Cardiac fibroblast (primary cell): ENCODE results near the gene DNAJC13.
"Not testable (repeated sequence)": the region's sequence is repeated elsewhere in the genome, so short reads cannot be mapped to it uniquely, and the experiment has no call there.

Source experiments
- DNase-seq, 2 donors: peaks; one replicate each; pipeline versions ENCODE4 v3.0.0 to v3.0.0-alpha.2; 2010; ENCODE audit warnings: low read depth in 2 of 2
- H3K4me3 ChIP-seq, 2 donors: replicated peaks in 1 of 2; 1 replicate in 1 of 2; 2 replicates in 1 of 2; pipeline ENCODE4 v1.5.1; 2011; ENCODE audit warnings: low read depth in 2 of 2, low read length in 2 of 2, mild to moderate bottlenecking in 2 of 2, moderate library complexity in 1 of 2
- TF ChIP-seq, protein P1 (sequence below): IDR thresholded peaks from one replicate; pipeline ENCODE4 v1.5.1; 2011; ENCODE audit warnings: low read depth, mild to moderate bottlenecking, low read length, inconsistent platforms

Gene DNAJC13, protein sequence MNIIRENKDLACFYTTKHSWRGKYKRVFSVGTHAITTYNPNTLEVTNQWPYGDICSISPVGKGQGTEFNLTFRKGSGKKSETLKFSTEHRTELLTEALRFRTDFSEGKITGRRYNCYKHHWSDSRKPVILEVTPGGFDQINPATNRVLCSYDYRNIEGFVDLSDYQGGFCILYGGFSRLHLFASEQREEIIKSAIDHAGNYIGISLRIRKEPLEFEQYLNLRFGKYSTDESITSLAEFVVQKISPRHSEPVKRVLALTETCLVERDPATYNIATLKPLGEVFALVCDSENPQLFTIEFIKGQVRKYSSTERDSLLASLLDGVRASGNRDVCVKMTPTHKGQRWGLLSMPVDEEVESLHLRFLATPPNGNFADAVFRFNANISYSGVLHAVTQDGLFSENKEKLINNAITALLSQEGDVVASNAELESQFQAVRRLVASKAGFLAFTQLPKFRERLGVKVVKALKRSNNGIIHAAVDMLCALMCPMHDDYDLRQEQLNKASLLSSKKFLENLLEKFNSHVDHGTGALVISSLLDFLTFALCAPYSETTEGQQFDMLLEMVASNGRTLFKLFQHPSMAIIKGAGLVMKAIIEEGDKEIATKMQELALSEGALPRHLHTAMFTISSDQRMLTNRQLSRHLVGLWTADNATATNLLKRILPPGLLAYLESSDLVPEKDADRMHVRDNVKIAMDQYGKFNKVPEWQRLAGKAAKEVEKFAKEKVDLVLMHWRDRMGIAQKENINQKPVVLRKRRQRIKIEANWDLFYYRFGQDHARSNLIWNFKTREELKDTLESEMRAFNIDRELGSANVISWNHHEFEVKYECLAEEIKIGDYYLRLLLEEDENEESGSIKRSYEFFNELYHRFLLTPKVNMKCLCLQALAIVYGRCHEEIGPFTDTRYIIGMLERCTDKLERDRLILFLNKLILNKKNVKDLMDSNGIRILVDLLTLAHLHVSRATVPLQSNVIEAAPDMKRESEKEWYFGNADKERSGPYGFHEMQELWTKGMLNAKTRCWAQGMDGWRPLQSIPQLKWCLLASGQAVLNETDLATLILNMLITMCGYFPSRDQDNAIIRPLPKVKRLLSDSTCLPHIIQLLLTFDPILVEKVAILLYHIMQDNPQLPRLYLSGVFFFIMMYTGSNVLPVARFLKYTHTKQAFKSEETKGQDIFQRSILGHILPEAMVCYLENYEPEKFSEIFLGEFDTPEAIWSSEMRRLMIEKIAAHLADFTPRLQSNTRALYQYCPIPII (N-terminal part only)

DNA sequence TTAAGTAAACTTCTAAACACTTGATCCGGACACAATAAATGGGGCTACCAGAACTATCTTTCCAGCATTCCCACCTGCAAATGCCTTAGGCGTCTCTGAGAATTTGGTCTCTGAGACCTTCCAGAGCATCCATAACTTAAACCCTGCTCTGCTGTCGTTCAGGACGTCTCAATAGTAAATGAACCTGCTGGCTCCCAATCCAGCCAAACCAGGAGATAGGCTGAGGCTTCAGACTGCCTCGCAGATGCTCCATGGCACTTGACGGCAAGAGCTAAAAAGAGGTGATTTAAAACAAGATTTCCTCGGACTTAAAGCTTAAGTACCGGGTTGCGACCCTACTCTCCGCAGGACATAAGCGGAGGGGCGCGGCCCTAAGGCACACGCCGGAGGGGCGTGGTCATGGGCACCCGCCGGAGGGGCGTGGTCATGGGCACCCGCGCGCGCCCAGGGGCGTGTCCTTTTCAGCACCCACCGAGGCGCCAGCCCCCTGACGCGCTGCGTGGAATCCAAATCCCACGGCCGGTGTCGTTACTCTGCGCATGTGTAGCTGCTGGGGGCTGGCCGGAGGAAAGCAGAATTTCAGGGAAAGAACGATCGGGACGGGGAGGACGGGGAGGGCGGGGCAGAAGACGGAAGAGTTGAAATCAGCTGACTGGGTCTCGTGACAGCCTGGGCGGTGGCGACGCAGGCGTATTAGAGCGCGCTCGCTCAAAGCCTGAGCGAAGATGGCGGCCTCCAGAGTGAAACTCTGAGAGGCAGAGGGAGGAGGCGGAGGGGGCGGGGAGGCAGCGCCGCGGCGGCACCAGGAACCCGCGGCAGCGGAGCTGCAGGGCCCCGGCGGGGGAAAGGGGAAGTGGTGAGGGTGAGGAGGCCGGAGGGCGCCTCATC lies at the start of gene DNAJC13:
DNAJC13 (plus strand) TSS at position 696 of the 888 bp plus-strand sequence. CDS start 17,049 bp downstream, outside the sequence.
- peak within 1 kb of the TSS; percentile 68 to 74 for H3K4me3 ChIP-seq
- TF ChIP-seq, protein P1, sequence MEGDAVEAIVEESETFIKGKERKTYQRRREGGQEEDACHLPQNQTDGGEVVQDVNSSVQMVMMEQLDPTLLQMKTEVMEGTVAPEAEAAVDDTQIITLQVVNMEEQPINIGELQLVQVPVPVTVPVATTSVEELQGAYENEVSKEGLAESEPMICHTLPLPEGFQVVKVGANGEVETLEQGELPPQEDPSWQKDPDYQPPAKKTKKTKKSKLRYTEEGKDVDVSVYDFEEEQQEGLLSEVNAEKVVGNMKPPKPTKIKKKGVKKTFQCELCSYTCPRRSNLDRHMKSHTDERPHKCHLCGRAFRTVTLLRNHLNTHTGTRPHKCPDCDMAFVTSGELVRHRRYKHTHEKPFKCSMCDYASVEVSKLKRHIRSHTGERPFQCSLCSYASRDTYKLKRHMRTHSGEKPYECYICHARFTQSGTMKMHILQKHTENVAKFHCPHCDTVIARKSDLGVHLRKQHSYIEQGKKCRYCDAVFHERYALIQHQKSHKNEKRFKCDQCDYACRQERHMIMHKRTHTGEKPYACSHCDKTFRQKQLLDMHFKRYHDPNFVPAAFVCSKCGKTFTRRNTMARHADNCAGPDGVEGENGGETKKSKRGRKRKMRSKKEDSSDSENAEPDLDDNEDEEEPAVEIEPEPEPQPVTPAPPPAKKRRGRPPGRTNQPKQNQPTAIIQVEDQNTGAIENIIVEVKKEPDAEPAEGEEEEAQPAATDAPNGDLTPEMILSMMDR: no peak
- peak; percentile 95 to 97 for DNase-seq

DNA sequence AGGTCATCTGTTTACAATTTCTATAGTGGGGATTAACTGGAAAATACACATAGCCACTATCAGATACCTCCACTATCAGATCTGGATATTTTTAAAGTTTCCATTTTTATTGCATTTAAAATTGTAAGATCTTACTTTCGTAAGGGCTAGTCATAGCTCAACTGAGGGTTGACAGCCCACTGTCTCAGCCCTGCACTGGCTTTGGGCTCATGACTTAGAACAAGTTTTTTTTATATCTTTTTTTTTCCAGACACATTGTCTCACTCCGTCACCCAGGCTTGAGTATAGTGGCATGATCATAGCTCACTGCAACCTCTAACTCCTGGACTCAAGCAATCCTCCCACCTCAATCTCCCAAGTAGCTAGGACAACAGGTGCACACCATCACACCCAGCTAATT lies 48.8 kb upstream of the DNAJC13 start:
- no peak for DNase-seq
- TF ChIP-seq, protein P1: no peak
- H3K4me3 ChIP-seq: no peak overlapping the region

GRCh38 chr3:132368962-132369361 lies 48.3 kb upstream of the DNAJC13 start:
- no peak for DNase-seq
- H3K4me3 ChIP-seq: no peak overlapping the region

GRCh38 chr3:132376945-132377354 lies 40.4 kb upstream of the DNAJC13 start:
- not testable (repeated sequence) for DNase-seq, H3K4me3 ChIP-seq

More at GRCh38 chr3:132368962-132369361, 48.3 kb upstream of the DNAJC13 start:
- TF ChIP-seq, protein P1: no peak

DNA sequence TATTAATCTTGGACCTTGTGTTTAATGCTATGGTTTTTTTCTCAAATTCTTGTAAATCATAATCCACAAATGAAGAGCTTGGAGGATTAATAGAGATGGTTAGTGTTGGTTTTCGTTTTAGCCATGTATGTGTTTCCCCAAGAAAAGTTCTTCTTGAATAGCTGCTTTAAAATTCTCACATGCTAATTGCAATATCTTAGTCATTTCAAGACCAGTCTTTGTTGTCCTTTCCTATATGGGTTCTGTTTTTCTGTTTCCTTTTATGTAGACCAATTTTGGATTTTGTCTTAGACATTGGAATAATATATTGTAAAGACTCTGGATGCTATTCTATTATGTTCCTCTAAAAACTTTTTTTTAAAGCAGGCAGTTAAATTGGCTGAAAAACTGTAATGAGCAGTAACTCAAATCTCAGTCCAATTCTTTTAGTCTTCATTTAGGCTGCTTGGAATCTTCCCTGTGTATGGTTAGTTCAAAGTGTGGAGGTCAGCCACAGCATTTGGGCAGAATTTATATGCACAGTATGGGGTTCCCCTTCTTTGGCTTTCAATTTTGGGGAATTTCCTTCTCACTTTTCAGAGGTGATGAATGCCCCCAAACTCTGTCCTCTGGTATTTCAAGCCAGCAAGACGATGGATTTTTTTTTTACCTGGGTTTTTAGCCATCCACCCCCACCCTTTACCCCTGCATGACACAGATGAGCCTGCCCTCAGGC lies 39.1 kb upstream of the DNAJC13 start:
- DNase-seq: no peak
- H3K4me3 ChIP-seq: no peak overlapping the region
- TF ChIP-seq, protein P1: no peak

DNA sequence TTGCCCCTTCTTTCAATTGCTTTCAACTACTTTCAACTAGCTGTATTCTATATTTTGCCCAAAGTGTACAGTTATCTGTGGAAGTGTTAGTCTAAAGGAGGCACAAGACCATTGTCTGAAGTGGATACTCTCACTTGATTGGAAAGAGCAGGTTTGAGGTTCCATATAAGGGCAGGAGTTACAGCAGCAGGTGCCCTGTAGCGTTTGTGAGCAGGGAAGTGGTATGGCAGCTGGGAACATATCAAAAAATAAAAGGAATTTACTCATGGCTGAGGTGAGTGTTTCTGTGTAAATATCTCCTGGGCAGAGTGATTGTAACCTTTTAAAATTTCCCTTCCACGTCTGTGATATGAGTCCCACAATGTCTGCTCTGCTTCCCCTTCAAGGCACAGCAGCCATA lies 38.5 kb upstream of the DNAJC13 start:
- no peak overlapping the region for H3K4me3 ChIP-seq
- TF ChIP-seq, protein P1: no peak
- no peak for DNase-seq
